Right cardiac atrium (tissue), 5 donors: ENCODE data around the gene TP63. TPM values are rescaled to one million over a fixed set of nuclear protein-coding genes. Genes with fewer than 3 reads are reported as not detected.

Source experiments
- ATAC-seq, 2 donors: fragments of 200-7000 bp; cut with Tn5 transposase; one replicate each; pipeline versions ENCODE4 v1.8.0 to v1.9.1; 2020; ENCODE audit warnings: moderate library complexity in 2 of 2, mild to moderate bottlenecking in 1 of 2
- DNase-seq, 3 donors: peaks; one replicate each; pipeline ENCODE4 v3.0.0-alpha.2; 2020
- H3K27ac ChIP-seq: one replicate; pipeline ENCODE4 v1.5.1; 2013; ENCODE audit warnings: mild to moderate bottlenecking, low read length, control low read depth, moderate library complexity
- H3K27me3 ChIP-seq: one replicate; pipeline ENCODE4 v1.6.1; 2013; ENCODE audit not compliant: control insufficient read depth, insufficient read depth
- H3K4me1 ChIP-seq: one replicate; pipeline ENCODE4 v1.6.1; 2013; ENCODE audit warnings: low read length; ENCODE audit not compliant: control insufficient read depth, insufficient read depth
- H3K4me3 ChIP-seq: one replicate; pipeline ENCODE4 v1.5.1; 2013; ENCODE audit warnings: low read length, control low read depth
- H3K9me3 ChIP-seq: one replicate; pipeline ENCODE4 v1.6.1; 2013; ENCODE audit warnings: low read length; ENCODE audit not compliant: control insufficient read depth
- WGBS: extraction: QIAGEN DNeasy Blood & Tissue Kit; methylation state at CpG from one replicate; pipeline ENCODE4 v1.1.7; 2013; 5-methylcytosine and 5-hydroxymethylcytosine counted together
- intact Hi-C, 4 donors: fragments of 100-400 bp; cut with DNase I; formaldehyde crosslinking; loops; one replicate each; pipeline versions ENCODE4 v1.11.0 to v1.14.0; 2022 to 2023
- polyA plus RNA-seq: library from polyadenylated mRNA; stranded (reverse); fragments of 200-250 nt; gene quantifications from one replicate; pipeline ENCODE4 v1.2.3, GENCODE V29; 2013
- total RNA-seq, 4 donors: library from RNA; stranded (reverse); fragmentation: NEBNext Ultra II Directional; extraction: Animal tissue kit (Norgen Biotek cat#: 25700); gene quantifications; one replicate each; pipeline ENCODE4 v1.2.1, GENCODE V29; 2021
- donor health status: healthy with polysubstance abuse.
- donor health status: DM: no; HTN: yes; CAD: no.
- donor health status: DM: no; HTN: no; CAD: no.
- donor health status: DM: no; HTN: yes; CAD: no; lungs with severe emphysema.
- donor health status: DM: yes; HTN: yes; CAD: no.

The TP63 gene
- total and polyA plus RNA-seq, 5 donors, result 0.25 to 0.71 (median 0.56) TPM

DNA sequence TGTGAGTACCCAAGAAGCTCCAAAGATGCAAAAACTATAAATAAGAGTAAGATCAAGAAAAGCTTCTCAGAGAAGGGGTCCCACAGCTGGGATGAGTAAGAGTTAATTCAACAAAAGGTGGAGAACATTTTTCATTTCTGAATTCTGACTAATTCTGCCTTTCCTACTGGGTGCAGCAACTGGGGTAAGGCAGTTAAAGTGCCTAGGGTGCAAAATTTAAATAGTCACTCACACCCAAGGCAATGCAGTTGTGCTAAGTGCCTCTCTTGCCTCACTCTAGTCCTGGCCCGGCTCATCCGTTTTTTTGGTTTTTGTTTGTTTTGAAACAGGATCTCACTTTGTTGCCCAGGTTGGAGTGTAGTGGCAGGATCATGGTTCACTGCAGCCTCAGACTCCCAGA is 240.2 kb downstream of the TP63 start:
- Histone ChIP-seq H3K4me1 (no peaks in the 10 kb centered on the region), H3K27me3 (no peaks in the 10 kb centered on the region), H3K27ac (no peak overlapping the region), H3K9me3 (no peaks in the 10 kb centered on the region), H3K4me3 (no peak overlapping the region)
- WGBS, result 89% methylated on average over 2 of the region's 2 CpGs
- ATAC-seq, result no peak
- no peak for DNase-seq
- intact Hi-C loops, result no loop called here

DNA sequence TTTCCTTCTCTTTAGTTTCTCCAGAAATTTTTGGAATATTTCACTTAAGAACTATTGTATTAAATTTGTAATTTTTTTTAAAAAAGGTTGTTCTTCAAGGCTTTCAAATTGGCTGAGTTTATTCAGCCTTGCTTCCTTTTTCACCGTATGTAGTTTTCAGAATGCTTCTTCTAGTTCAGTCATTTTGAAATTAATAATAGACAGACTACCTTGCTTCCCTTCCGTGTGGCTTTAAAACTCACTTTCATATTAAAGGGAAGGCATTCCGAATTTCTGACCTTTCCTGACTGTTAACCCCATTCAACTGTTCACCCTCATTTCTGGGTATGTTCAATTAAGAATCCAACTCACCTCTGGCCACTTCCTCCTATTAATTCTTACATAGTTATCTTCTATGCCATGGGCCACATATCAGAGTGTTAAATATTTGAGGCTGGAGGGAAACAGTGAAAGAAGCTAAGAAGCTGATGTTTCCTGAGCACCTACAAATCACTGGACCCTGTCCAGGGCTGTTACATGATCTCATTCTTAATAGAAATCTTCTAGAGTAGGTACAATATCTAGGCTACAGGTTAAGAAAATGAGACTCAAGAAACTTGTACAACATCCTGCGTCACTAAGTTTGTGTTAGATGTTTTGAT is 252.0 kb downstream of the TP63 start:
- intact Hi-C loops, result no loop called here
- no peaks in the 10 kb centered on the region for H3K4me1 ChIP-seq
- H3K9me3 ChIP-seq, result no peaks in the 10 kb centered on the region
- ATAC-seq (no peak), DNase-seq (no peak)
- H3K4me3 ChIP-seq, result no peak overlapping the region
- WGBS, result 75% methylated on average over 4 of the region's 4 CpGs
- H3K27ac ChIP-seq, result no peak overlapping the region
- H3K27me3 ChIP-seq, result no peaks in the 10 kb centered on the region

DNA sequence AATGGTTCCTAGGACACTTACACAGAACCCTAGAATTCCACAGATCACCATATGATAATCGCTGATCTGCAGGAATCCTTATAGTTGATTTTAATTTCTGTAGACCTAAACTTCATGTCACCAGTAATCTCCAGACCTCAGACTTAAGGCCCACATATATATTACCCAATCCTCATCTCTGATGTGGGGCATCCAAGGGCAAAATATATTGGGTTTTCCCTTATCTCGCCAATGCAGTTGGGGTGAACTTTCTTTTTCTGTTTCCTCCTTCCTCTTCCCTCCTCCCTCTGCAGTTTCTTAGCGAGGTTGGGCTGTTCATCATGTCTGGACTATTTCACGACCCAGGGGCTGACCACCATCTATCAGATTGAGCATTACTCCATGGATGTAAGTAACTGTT is 259.3 kb downstream of the TP63 start:
- DNase-seq (no peak), ATAC-seq (no peak)
- intact Hi-C loops, result no loop called here
- Histone ChIP-seq H3K27ac (no peak overlapping the region), H3K9me3 (no peaks in the 10 kb centered on the region), H3K27me3 (no peaks in the 10 kb centered on the region), H3K4me1 (no peaks in the 10 kb centered on the region), H3K4me3 (no peak overlapping the region)
- WGBS, result 71% methylated on average over 4 of the region's 4 CpGs

DNA sequence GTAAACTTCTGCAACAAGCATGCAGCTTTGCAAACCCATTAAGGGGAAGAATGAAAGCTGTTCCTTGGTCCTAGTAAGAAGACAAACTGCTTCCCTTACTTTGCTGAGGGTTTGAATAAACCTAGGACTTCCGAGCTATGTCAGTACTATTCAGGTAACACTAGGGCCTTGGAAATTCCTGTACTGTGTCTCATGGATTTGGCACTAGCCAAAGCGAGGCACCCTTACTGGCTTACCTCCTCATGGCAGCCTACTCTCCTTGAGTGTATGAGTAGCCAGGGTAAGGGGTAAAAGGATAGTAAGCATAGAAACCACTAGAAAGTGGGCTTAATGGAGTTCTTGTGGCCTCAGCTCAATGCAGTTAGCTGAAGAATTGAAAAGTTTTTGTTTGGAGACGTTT is 265.3 kb downstream of the TP63 start:
- DNase-seq, result no peak
- Histone ChIP-seq H3K4me1 (no peaks in the 10 kb centered on the region), H3K4me3 (no peak overlapping the region), H3K27me3 (no peaks in the 10 kb centered on the region), H3K9me3 (no peaks in the 10 kb centered on the region), H3K27ac (no peak overlapping the region)
- no peak for ATAC-seq
- intact Hi-C loops, result no loop called here
- 88% methylated on average over 3 of the region's 3 CpGs for WGBS

DNA sequence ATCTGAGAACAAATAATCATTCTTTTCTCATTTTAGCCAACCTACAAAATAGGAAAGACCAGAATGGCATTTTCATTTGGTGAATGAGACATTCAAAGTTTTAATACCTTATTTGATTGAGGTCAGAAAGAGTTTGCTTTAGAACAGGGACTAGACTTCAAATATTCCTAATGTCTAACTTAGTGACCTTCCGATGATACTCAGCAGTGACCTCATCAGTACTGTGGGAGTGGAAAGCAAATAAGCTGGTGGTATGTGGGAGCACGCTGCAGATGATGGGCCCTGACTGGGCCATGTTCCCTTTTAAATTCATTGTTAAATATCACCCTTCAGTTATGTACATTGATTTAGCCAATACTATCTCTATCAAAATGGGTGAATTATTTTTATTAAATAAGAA is 266.2 kb downstream of the TP63 start:
- no peaks in the 10 kb centered on the region for H3K27me3 ChIP-seq
- no peak overlapping the region for H3K4me3 ChIP-seq
- no peak overlapping the region for H3K27ac ChIP-seq
- ATAC-seq (no peak), DNase-seq (no peak)
- intact Hi-C loops, result no loop called here
- H3K9me3 ChIP-seq, result no peaks in the 10 kb centered on the region
- H3K4me1 ChIP-seq, result no peaks in the 10 kb centered on the region
- 87% methylated on average over 2 of the region's 2 CpGs for WGBS

DNA sequence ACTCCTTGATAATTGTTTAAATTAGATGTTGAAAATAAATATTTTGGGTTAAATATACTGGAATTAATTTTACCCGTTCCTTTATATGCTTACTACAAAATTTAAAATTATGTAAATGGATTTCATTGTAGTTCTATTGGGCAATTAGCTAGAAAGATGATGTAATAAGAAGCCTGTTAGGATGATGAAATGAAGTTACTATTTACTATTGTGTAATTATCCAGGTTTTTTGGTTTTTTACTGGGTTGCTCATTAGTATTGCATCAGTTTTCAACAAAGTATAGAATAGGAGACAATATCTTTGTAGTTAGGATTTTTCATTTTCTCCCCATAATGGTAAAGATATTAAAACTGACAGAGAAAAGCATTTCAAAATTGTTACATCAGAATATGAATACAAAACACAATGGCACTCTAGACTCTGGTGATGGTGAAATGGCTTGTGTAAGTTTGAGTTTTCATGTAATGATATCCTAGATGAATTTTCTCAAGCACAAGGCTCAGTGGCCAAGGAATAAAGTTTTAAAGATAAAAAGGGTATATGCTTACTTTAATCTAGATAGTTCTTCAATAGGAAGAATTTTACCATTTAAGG is 267.5 kb downstream of the TP63 start:
- ATAC-seq (no peak), DNase-seq (no peak)
- Histone ChIP-seq H3K27me3 (no peaks in the 10 kb centered on the region), H3K27ac (no peak overlapping the region), H3K9me3 (no peaks in the 10 kb centered on the region), H3K4me3 (no peak overlapping the region), H3K4me1 (no peaks in the 10 kb centered on the region)
- WGBS, result 92% methylated on average over 1 of the region's 1 CpG
- intact Hi-C loops, result no loop called here

DNA sequence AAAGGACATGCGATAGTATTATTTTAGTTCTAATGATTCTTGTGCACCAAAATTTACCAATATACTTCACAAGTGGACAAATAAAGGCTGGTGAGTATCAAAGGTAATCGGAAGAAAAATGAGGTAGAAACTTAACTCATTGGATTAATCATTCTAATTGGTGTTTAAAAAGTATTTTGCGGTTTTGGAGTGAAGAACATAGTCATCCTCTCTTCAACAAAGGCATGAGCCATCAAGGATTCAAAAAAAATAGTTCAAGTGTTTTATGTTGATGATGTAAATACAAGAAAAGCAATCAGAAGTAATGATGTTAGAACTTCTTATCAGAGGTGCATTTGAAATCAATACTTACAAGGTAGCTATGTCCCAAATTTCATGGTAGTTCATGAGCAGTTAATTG is 268.0 kb downstream of the TP63 start:
- ATAC-seq (no peak), DNase-seq (no peak)
- Histone ChIP-seq H3K4me1 (no peaks in the 10 kb centered on the region), H3K27ac (no peak overlapping the region), H3K9me3 (no peaks in the 10 kb centered on the region), H3K4me3 (no peak overlapping the region), H3K27me3 (no peaks in the 10 kb centered on the region)
- intact Hi-C loops, result no loop called here
- 97% methylated on average over 3 of the region's 3 CpGs for WGBS

DNA sequence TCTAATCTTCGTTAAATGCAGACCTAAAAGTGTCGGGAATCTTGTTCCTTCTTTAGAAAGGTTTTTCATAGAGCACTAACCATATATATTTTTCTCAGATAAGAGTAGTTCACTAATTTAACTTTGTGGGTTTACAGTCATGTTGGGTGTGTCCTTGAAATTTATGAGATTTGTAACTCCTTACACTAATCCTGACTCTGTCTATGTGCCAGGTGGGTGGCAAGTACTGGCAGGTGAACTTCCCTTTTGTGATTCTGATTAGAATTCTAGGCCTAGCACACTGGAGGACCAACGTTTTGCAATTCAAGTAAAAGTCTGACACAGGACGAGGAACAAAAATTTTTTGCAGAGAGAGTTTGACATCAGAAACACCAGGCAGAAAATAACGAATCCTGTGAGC is 269.4 kb downstream of the TP63 start:
- Histone ChIP-seq H3K27ac (no peak overlapping the region), H3K4me3 (no peak overlapping the region), H3K27me3 (no peaks in the 10 kb centered on the region), H3K4me1 (no peaks in the 10 kb centered on the region), H3K9me3 (no peaks in the 10 kb centered on the region)
- intact Hi-C loops, result no loop called here
- ATAC-seq (no peak), DNase-seq (no peak)
- 82% methylated on average over 5 of the region's 5 CpGs for WGBS

DNA sequence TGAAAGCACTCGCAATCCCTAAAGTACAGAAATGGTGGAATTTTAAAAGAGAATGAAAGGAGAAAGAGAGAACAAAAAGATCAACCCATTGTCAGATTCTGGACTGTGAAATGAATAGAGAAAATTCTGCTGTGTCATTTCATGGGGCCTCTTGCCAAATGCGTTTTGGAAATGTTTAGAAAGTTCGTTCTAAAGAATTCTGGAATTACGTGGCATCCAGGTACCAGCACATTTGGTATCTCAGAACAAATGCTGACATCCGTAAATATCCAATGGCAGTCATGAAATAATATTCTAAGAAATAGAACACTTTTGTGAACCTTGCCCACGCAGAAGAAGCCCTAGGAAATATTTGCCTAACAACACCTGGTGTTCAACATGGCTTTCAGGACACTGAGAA is 270.3 kb downstream of the TP63 start:
- no peak overlapping the region for H3K4me3 ChIP-seq
- 92% methylated on average over 6 of the region's 6 CpGs for whole genome bisulfite sequencing
- no peak overlapping the region for H3K27ac ChIP-seq
- no peaks in the 10 kb centered on the region for H3K9me3 ChIP-seq
- intact Hi-C loops, result no loop called here
- H3K27me3 ChIP-seq, result no peaks in the 10 kb centered on the region
- DNase-seq, result no peak
- H3K4me1 ChIP-seq, result no peaks in the 10 kb centered on the region
- no peak for ATAC-seq

DNA sequence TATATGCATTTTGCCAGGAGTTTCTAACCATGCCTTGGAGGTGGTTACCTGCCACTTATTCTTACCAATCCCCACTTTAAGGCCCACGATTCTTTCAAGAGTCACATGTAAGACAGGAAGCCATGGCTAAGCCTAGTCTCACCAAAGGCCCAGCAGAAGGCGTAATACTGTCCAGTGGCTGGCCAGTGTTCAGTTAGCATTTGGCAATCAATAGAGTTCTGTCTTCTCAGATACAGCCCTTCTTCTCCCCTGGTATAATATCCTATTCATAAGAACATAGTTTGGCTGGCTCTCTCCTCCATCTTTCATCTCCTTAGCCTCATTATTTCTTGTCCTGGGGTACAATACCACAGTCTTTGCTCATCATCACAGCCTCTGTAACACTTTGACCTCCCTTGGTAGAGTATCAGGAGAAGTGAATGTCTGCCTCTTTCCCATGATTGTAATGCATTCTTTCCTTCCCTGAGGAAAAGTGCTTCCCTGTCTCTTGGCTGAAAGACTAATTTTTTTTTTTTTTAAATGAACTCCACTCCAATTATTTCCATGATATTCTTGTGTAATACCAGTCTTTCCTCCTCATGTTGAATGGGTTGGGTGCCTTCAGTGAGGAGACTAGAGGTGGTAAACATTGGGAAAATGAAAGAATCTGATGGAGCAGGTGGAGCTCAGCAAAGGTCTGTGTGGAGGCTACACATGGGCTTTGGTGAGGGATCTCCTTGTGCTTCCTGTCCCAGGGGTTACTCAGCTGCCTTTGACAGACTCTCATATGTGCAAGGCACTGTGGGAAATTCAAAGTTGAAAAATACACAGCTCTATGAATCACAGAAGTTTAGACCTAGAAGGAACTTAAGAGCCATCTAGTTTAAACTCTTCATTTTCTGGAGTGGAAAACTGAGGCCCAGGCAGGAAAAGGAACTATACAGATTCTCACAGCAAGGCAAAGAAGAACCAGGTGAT is 271.3 kb downstream of the TP63 start:
- Histone ChIP-seq H3K4me1 (no peaks in the 10 kb centered on the region), H3K4me3 (no peak overlapping the region), H3K27me3 (no peaks in the 10 kb centered on the region), H3K9me3 (no peaks in the 10 kb centered on the region), H3K27ac (no peak overlapping the region)
- peak; percentile 68 to 75 for ATAC-seq
- 83% methylated on average over 2 of the region's 2 CpGs for WGBS
- intact Hi-C loops, result no loop called here
- peak in 1 of 3 donors; percentile 19 for DNase-seq

DNA sequence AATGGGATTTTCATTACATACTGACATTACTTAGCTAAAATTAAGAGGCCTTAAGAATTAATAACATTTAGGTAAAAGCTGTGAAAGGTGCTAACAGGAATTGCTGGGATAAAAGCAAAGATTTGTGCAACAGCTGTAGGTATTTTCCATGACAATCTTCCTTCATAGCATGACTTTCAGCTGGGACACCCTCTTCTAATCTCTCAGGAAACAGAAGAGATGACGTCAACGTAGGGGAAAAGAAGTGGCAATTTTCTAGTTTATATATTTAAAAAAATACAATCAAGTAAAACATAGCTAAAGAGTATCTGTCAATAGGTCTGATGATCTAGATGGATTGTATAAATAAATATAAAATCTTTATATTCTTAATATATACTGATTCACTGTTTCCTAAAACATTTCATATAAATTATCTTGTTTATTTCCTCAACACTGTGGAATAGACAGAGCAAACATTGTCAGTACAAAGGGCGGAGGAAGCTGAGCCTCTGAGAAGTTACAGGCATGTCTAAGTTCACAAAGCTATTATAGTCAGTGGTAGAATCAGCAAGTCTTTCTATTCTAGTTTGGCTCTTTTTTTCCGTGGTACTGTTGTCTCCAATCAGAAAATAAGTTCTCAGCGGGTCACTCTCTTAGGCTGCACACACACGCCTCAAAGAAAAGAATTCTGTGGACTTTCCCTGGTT is 272.5 kb downstream of the TP63 start:
- ATAC-seq (peak; percentile 38 to 74), DNase-seq (no peak)
- Histone ChIP-seq H3K4me3 (no peak overlapping the region), H3K27me3 (no peaks in the 10 kb centered on the region), H3K27ac (no peak overlapping the region), H3K9me3 (no peaks in the 10 kb centered on the region), H3K4me1 (no peaks in the 10 kb centered on the region)
- WGBS, result 53% methylated on average over 6 of the region's 6 CpGs
- intact Hi-C loops, result no loop called here
